GM23248 (cell line): Measurements from ENCODE around the gene ZNF48. TPM values are rescaled to one million over a fixed set of nuclear protein-coding genes. Genes with fewer than 3 reads are reported as not detected.
A peak's percentile ranks its signal among the peaks of the same experiment; 100 is the strongest.

ENCODE experiments used
- DNase-seq: peaks from one replicate; pipeline ENCODE4 v3.0.0-alpha.2; 2015
- H2AFZ ChIP-seq: fragments of 200-600 bp; sonication (generic); 2 replicates; pipeline ENCODE4 v1.6.1; 2016; ENCODE audit warnings: antibody characterized with exemption
- H3F3A ChIP-seq: fragments of 200-600 bp; sonication (generic); 2 replicates; pipeline ENCODE4 v1.6.1; 2016; ENCODE audit warnings: mild to moderate bottlenecking, antibody characterized with exemption, mixed run types; ENCODE audit not compliant: insufficient read depth
- H3K27ac ChIP-seq: fragments of 200-600 bp; sonication (generic); 2 replicates; pipeline ENCODE4 v1.5.1; 2016; ENCODE audit warnings: mild to moderate bottlenecking
- H3K27me3 ChIP-seq: fragments of 200-600 bp; sonication (generic); replicated peaks from 2 replicates; pipeline ENCODE4 v1.6.1; 2016; ENCODE audit warnings: mild to moderate bottlenecking; ENCODE audit not compliant: insufficient read depth
- H3K36me3 ChIP-seq: fragments of 200-600 bp; sonication (generic); 2 replicates; pipeline ENCODE4 v1.6.1; 2016; ENCODE audit warnings: low read depth, mild to moderate bottlenecking
- H3K4me1 ChIP-seq: fragments of 200-600 bp; sonication (generic); 2 replicates; pipeline ENCODE4 v1.6.1; 2016; ENCODE audit warnings: mild to moderate bottlenecking; ENCODE audit not compliant: insufficient read depth
- H3K4me2 ChIP-seq: fragments of 200-600 bp; sonication (generic); one replicate; pipeline ENCODE4 v1.6.1; 2016; ENCODE audit warnings: mild to moderate bottlenecking; ENCODE audit not compliant: unreplicated experiment
- H3K4me3 ChIP-seq: fragments of 200-600 bp; sonication (generic); 2 replicates; pipeline ENCODE4 v1.5.1; 2016; ENCODE audit warnings: mild to moderate bottlenecking
- H3K79me2 ChIP-seq: fragments of 200-600 bp; sonication (generic); 2 replicates; pipeline ENCODE4 v1.6.1; 2016; ENCODE audit warnings: mild to moderate bottlenecking; ENCODE audit not compliant: insufficient read depth
- H3K9ac ChIP-seq: fragments of 200-600 bp; sonication (generic); 2 replicates; pipeline ENCODE4 v1.6.1; 2016; ENCODE audit warnings: mild to moderate bottlenecking
- H3K9me2 ChIP-seq: fragments of 200-600 bp; sonication (generic); 2 replicates; pipeline ENCODE4 v1.6.1; 2016; ENCODE audit warnings: mixed run types, mild to moderate bottlenecking, moderate library complexity; ENCODE audit not compliant: insufficient read depth
- H3K9me3 ChIP-seq: fragments of 200-600 bp; sonication (generic); one replicate; pipeline ENCODE4 v1.6.1; 2017; ENCODE audit warnings: low read depth
- H4K20me1 ChIP-seq: fragments of 200-600 bp; sonication (generic); 2 replicates; pipeline ENCODE4 v1.6.0; 2016; ENCODE audit not compliant: insufficient read depth
- EZH2 ChIP-seq: fragments of 200-600 bp; sonication (generic); IDR thresholded peaks from 2 replicates; pipeline ENCODE4 v1.6.1; 2018; ENCODE audit warnings: antibody characterized with exemption, mild to moderate bottlenecking; ENCODE audit not compliant: insufficient read depth, poor library complexity, severe bottlenecking
- EZH2phosphoT487 ChIP-seq: fragments of 200-600 bp; sonication (generic); IDR thresholded peaks from 2 replicates; pipeline ENCODE4 v1.6.1; 2018; ENCODE audit warnings: antibody characterized with exemption, moderate library complexity, mild to moderate bottlenecking, low read depth; ENCODE audit not compliant: insufficient read depth
- whole genome bisulfite sequencing, 2 experiments: methylation state at CpG; one replicate each; pipeline ENCODE4 v1.1.6; 2015 to 2017; ENCODE audit warnings: low lambda C conversion rate in 2 of 2, low coverage in 1 of 2; ENCODE audit errors: missing lambda C conversion rate in 2 of 2; 5-methylcytosine and 5-hydroxymethylcytosine counted together
- in situ Hi-C: fragments of 300-500 bp; cut with MboI; formaldehyde crosslinking; loops from 2 replicates; pipeline ENCODE4 v1.15.0; 2020
- polyA plus RNA-seq: library from polyadenylated mRNA; unstranded; fragments of >200 nt; fragmentation: Nextera tagmentation; extraction: Ambion mirVana; gene quantifications from 2 replicates; pipeline ENCODE4 v1.2.1, GENCODE V29; 2016
- total RNA-seq: library from RNA; depleted of rRNA; stranded (reverse); fragments of >200 nt; shearing (Covaris generic); gene quantifications from 2 replicates; pipeline ENCODE4 v1.2.3, GENCODE V29; 2014

The ZNF48 gene
- total and polyA plus RNA-seq, 2 experiments from 2014 or later, result 0.81 to 16.2 TPM

DNA sequence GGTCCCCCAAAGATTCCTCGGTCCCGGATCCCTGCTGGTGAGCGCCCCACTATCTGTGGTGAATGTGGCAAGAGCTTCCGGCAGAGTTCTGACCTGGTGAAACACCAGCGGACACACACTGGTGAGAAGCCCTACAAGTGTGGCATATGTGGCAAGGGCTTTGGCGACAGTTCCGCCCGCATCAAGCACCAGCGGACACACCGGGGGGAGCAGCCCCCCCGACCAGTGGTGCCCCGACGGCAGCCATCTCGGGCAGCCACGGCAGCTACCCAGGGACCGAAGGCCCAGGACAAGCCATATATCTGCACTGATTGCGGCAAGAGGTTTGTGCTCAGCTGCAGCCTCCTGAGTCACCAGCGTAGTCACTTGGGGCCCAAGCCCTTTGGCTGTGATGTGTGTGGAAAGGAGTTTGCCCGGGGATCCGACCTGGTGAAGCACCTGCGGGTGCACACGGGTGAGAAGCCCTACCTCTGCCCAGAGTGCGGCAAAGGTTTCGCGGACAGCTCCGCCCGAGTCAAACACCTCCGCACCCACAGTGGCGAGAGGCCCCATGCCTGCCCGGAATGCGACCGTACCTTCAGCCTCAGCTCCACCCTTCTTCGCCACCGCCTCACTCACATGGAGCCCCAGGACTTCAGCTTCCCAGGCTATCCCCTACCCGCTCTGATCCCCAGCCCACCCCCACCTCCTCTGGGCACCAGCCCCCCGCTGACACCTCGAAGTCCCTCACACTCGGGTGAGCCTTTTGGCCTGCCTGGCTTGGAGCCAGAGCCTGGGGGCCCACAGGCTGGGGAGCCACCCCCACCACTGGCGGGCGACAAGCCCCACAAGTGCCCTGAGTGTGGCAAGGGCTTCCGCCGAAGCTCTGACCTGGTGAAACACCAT, 2.8 kb downstream of the ZNF48 start:
- H3K27me3 ChIP-seq, result no peaks in the 10 kb centered on the region
- H3K4me1 ChIP-seq, result peaks cover 7% of the 10 kb centered on the region
- no peaks in the 10 kb centered on the region for H4K20me1 ChIP-seq
- H3K36me3 ChIP-seq, result no peaks in the 10 kb centered on the region
- no peak overlapping the region for H3K9ac ChIP-seq
- 87 to 89% methylated on average over 34 to 40 of the region's 42 CpGs for WGBS, 2 experiments
- peaks cover 23% of the 10 kb centered on the region; the same call in 1 of the 2 replicates for H3F3A ChIP-seq
- H3K9me3 ChIP-seq, result no peaks in the 10 kb centered on the region
- H3K4me3 ChIP-seq, result no peak overlapping the region
- no peak overlapping the region for H2AFZ ChIP-seq
- in situ Hi-C loops, result no loop called here
- no peak overlapping the region for H3K4me2 ChIP-seq
- peaks cover 16% of the 10 kb centered on the region for H3K79me2 ChIP-seq
- H3K9me2 ChIP-seq, result no peaks in the 10 kb centered on the region
- TF ChIP-seq EZH2 (no peak), EZH2phosphoT487 (no peak)
- no peak for DNase-seq
- no peak overlapping the region for H3K27ac ChIP-seq

DNA sequence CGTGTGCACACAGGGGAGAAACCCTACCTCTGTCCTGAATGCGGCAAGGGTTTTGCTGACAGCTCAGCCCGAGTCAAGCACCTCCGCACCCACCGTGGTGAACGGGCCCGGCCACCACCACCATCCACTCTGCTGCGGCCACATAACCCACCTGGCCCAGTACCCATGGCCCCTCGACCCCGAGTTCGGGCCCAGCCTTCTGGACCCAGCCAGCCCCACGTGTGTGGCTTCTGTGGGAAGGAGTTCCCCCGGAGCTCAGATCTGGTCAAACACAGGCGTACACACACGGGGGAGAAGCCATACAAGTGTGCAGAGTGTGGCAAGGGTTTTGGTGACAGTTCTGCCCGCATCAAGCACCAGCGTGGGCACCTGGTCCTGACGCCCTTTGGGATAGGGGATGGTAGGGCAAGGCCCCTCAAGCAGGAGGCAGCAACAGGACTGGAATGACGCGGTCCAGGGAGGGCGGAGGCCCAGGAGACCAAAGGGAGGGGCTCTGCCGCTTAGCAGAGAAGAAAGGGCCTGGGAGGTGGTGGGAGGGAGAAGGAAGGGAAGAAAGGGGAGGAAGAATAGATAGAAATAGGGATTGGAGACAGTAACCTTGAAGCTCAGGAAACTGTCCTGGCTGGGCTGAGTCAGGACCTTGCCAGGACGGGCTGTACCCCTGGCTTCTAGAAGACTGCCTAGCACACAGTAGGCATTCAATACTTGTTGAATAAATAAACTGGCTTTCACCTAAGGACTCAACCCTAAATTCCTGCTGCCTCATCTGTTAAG, 3.6 kb downstream of the ZNF48 start:
- Histone ChIP-seq H3K4me3 (no peak overlapping the region), H3K9me2 (no peaks in the 10 kb centered on the region), H3K4me1 (peaks cover 7% of the 10 kb centered on the region), H2AFZ (no peak overlapping the region), H3K9ac (no peak overlapping the region), H3K36me3 (no peaks in the 10 kb centered on the region), H3K27me3 (no peaks in the 10 kb centered on the region), H3K27ac (no peak overlapping the region), H3K79me2 (peaks cover 16% of the 10 kb centered on the region), H3K9me3 (no peaks in the 10 kb centered on the region), H3F3A (peaks cover 23% of the 10 kb centered on the region; the same call in 1 of the 2 replicates), H4K20me1 (no peaks in the 10 kb centered on the region), H3K4me2 (no peak overlapping the region)
- WGBS, 2 experiments, result 85 to 87% methylated on average over 23 of the region's 23 CpGs
- TF ChIP-seq EZH2phosphoT487, result no peak
- no peak for TF ChIP-seq EZH2
- in situ Hi-C loops, result no loop called here
- no peak for DNase-seq

DNA sequence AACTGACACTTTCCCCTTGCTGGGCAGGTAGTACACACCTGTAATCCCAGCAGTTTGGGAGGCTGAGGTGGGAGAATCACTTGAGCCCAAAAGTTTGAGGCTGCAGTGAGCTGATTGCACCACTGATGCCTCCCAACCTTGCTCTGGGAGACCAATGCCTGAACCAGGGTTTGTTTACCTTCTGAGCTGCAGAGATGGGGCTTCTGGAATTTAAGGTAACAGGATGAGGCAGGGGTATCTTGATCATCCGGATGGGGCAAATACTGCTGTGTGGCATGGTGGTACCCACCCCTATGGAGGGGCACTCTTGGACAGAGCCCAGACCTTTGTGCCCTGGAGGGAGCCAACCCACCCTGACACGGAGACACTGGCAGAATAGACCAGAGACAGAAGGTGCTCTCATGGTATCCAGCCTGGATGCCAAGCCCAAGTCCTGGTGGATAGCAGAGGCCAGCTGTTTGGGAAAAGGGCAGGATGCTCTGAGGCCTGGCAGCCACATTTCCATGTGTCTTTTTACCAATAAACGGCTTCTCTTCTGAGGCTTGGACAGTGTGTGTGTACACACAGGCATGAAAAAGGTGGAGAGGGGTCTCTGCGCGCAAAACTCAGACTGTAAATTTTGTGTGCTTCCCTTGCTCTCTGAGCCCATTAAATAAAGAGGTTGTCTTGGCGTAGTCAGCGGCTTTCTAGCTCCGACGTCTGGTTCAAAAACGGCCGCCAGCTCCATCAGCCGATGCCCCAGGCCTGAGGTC, 4.4 kb downstream of the ZNF48 start:
- in situ Hi-C loops, result loop anchor here (25.0 kb wide), 1 partner anchor 287 kb away; the partner anchor contains the start of genes GDPD3 and MAPK3
- H3F3A ChIP-seq, result 0 out of 2 replicates have a peak, but pooled peaks cover 16% of the 10 kb centered on the region
- 9 to 12% methylated on average over 12 of the region's 12 CpGs for WGBS, 2 experiments
- H3K9ac ChIP-seq, result peak overlapping the region; percentile 82
- peak overlapping the region; percentile 90 for H2AFZ ChIP-seq
- H3K27ac ChIP-seq, result peak overlapping the region; percentile 73
- no peaks in the 10 kb centered on the region for H3K27me3 ChIP-seq
- H3K4me2 ChIP-seq, result peak overlapping the region; percentile 90
- no peaks in the 10 kb centered on the region for H3K9me2 ChIP-seq
- no peaks in the 10 kb centered on the region for H3K9me3 ChIP-seq
- no peaks in the 10 kb centered on the region for H3K36me3 ChIP-seq
- peak; percentile 49 for DNase-seq
- peak overlapping the region; percentile 83 for H3K4me3 ChIP-seq
- H3K79me2 ChIP-seq, result peaks cover 16% of the 10 kb centered on the region
- H3K4me1 ChIP-seq, result no peaks in the 10 kb centered on the region
- H4K20me1 ChIP-seq, result no peaks in the 10 kb centered on the region
- TF ChIP-seq EZH2phosphoT487 (no peak), EZH2 (no peak)
